K562 (cell line): ENCODE measurements around the gene RANGAP1. TPM values are rescaled to one million over a fixed set of nuclear protein-coding genes. Genes with fewer than 3 reads are reported as not detected.

Source experiments
- ATAC-seq: fragments of 200-7000 bp; cut with Tn5 transposase; 3 replicates; pipeline ENCODE4 v1.9.1; 2020; ENCODE audit warnings: moderate library complexity
- BruUV-seq: library from RNA; stranded (reverse); fragments of 400-500 nt; replicated peaks from 2 replicates; lab custom pipeline; 2021; lab: Mats Ljungman, UMichigan
- CTCF ChIA-PET: fragments of 300-600 bp; formaldehyde crosslinking; extraction: SDS; loops from one replicate; lab custom pipeline; 2021; ENCODE audit warnings: low intra/inter-chr PET ratio; lab: Yijun Ruan, JAX
- POLR2A ChIA-PET: fragments of 300-600, 350-650 bp; sonication (Branson Sonifier 250); formaldehyde crosslinking; extraction: SDS; loops from one replicate; lab custom pipeline; 2021; ENCODE audit warnings: antibody characterized with exemption, inconsistent platforms; lab: Yijun Ruan, JAX
- DNase-seq, 4 experiments: peaks; one replicate each; pipeline versions ENCODE4 v3.0.0 to v3.0.0-alpha.2; 2011 to 2018; ENCODE audit warnings: low spot score in 3 of 4, mixed read lengths in 3 of 4; ENCODE audit errors: extremely low read depth in 1 of 4
- FAIRE-seq: peaks from 2 replicates; lab custom pipeline; 2011; peaks lifted over from hg19 to GRCh38; lab: Jason Lieb, UNC
- H2AFZ ChIP-seq: 2 replicates; pipeline ENCODE4 v1.6.0; 2011; ENCODE audit warnings: low read depth, low read length, control low read depth, inconsistent platforms
- H3K27ac ChIP-seq: fragments of 200-600 bp; 3 replicates; pipeline ENCODE4 v1.8.0; 2011; ENCODE audit warnings: low read depth, mild to moderate bottlenecking, control low read depth, inconsistent platforms, low read length, moderate library complexity, mixed read lengths; ENCODE audit errors: extremely low read depth
- H3K27me3 ChIP-seq, 2 experiments: fragments of 300-600 bp in 1 of 2; 2 replicates in 1 of 2; 3 replicates in 1 of 2; pipeline versions ENCODE4 v1.6.0 to v1.8.0; 2011; ENCODE audit warnings: inconsistent platforms in 2 of 2, low read length in 2 of 2, mild to moderate bottlenecking in 1 of 2, mixed read lengths in 1 of 2, moderate library complexity in 1 of 2; ENCODE audit not compliant: control insufficient read depth in 2 of 2, insufficient read depth in 2 of 2
- H3K36me3 ChIP-seq: fragments of 300-600 bp; 3 replicates; pipeline ENCODE4 v1.8.0; 2011; ENCODE audit warnings: mild to moderate bottlenecking, low read length, inconsistent platforms; ENCODE audit not compliant: control insufficient read depth, insufficient read depth
- H3K4me1 ChIP-seq, 2 experiments: fragments of 200-600 bp in 1 of 2; replicated peaks in 1 of 2; 2 replicates in 1 of 2; 3 replicates in 1 of 2; pipeline versions ENCODE4 v1.5.1 to v1.8.0; 2011; ENCODE audit warnings: inconsistent platforms in 2 of 2, low read length in 2 of 2, mild to moderate bottlenecking in 1 of 2, mixed read lengths in 1 of 2, moderate library complexity in 1 of 2; ENCODE audit not compliant: control insufficient read depth in 2 of 2, insufficient read depth in 2 of 2
- H3K4me2 ChIP-seq: 2 replicates; pipeline ENCODE4 v1.6.1; 2011; ENCODE audit warnings: low read length, control low read depth, inconsistent platforms, mixed read lengths; ENCODE audit not compliant: insufficient read depth
- H3K4me3 ChIP-seq: fragments of 200-600 bp; sonication (generic), shearing (Covaris generic); 2 replicates; pipeline ENCODE4 v1.5.1; 2016; ENCODE audit warnings: control low read depth, inconsistent platforms
- H3K79me2 ChIP-seq: fragments of 200-600 bp; 3 replicates; pipeline ENCODE4 v1.8.0; 2011; ENCODE audit warnings: low read length, inconsistent platforms; ENCODE audit not compliant: control insufficient read depth, insufficient read depth
- H3K9ac ChIP-seq, 2 experiments: 2 replicates each; pipeline versions ENCODE4 v1.6.0 to v1.6.1; 2011; ENCODE audit warnings: low read depth in 2 of 2, low read length in 2 of 2, control low read depth in 1 of 2, inconsistent platforms in 1 of 2, mild to moderate bottlenecking in 1 of 2, mixed read lengths in 1 of 2; ENCODE audit not compliant: insufficient read depth in 1 of 2
- H3K9me1 ChIP-seq: one replicate; pipeline ENCODE4 v1.6.0; 2011; ENCODE audit warnings: inconsistent platforms, mild to moderate bottlenecking, low read length, moderate library complexity; ENCODE audit not compliant: control insufficient read depth, insufficient read depth
- H3K9me3 ChIP-seq: replicated peaks from 2 replicates; pipeline ENCODE4 v1.5.1; 2011; ENCODE audit warnings: low read depth, low read length, inconsistent platforms; ENCODE audit not compliant: control insufficient read depth, insufficient read depth
- H4K20me1 ChIP-seq: replicated peaks from 2 replicates; pipeline ENCODE4 v1.6.1; 2011; ENCODE audit warnings: low read length, inconsistent platforms, mixed read lengths; ENCODE audit not compliant: control insufficient read depth, insufficient read depth
- FOXA1 ChIP-seq: fragments of 450-650 bp; IDR thresholded peaks from 2 replicates; pipeline ENCODE4 v1.6.1; 2016; ENCODE audit warnings: mild to moderate bottlenecking, borderline replicate concordance
- HLTF ChIP-seq: fragments of 450-650 bp; IDR thresholded peaks from 2 replicates; pipeline ENCODE4 v1.6.1; 2016
- KAT7 ChIP-seq: sonication (generic); formaldehyde crosslinking; IDR thresholded peaks from 2 replicates; pipeline ENCODE4 v1.8.0; 2022; ENCODE audit warnings: missing genetic modification reagents, mild to moderate bottlenecking, borderline replicate concordance
- KAT8 ChIP-seq: fragments of 450-650 bp; IDR thresholded peaks from 2 replicates; pipeline ENCODE4 v1.6.1; 2016; ENCODE audit warnings: low read depth, mild to moderate bottlenecking
- MCM2 ChIP-seq: fragments of 450-650 bp; IDR thresholded peaks from 2 replicates; pipeline ENCODE4 v1.6.1; 2017; ENCODE audit warnings: low read depth, mild to moderate bottlenecking
- PHTF2 ChIP-seq: fragments of 250-450 bp; sonication (Bioruptor Pico); IDR thresholded peaks from 2 replicates; pipeline ENCODE4 v1.5.0; 2021; ENCODE audit warnings: mild to moderate bottlenecking
- PYGO2 ChIP-seq: fragments of 450-650 bp; IDR thresholded peaks from 2 replicates; pipeline ENCODE4 v1.6.1; 2016; ENCODE audit warnings: mild to moderate bottlenecking, missing genetic modification characterization, moderate library complexity, missing compliant biosample characterization
- SETDB1 ChIP-seq: IDR thresholded peaks from one replicate; pipeline ENCODE4 v1.6.1; 2012; ENCODE audit warnings: low read length, control low read depth, inconsistent platforms
- SP1 ChIP-seq: sonication (generic); formaldehyde crosslinking; IDR thresholded peaks from 2 replicates; pipeline ENCODE4 v1.8.1; 2022; ENCODE audit warnings: mild to moderate bottlenecking, missing genetic modification reagents
- TEAD1 ChIP-seq, 2 experiments: fragments of 450-650 bp in 1 of 2; sonication (generic) in 1 of 2; formaldehyde crosslinking; IDR thresholded peaks; 2 replicates each; pipeline versions ENCODE4 v1.4.0 to v1.8.0; 2020 to 2022; ENCODE audit warnings: mild to moderate bottlenecking in 2 of 2, missing genetic modification reagents in 1 of 2
- ZNF140 ChIP-seq: fragments of 250-450 bp; sonication (Bioruptor Pico); IDR thresholded peaks from 2 replicates; pipeline ENCODE4 v1.8.0; 2021; ENCODE audit warnings: moderate library complexity, mild to moderate bottlenecking, inconsistent platforms
- ZNF197 ChIP-seq: fragments of 200-800 bp; sonication (Bioruptor generic); IDR thresholded peaks from 2 replicates; pipeline ENCODE4 v1.6.1; 2016; ENCODE audit warnings: low read depth, missing genetic modification characterization, missing compliant biosample characterization
- ZNF24 ChIP-seq: fragments of 450-650 bp; IDR thresholded peaks from 2 replicates; pipeline ENCODE4 v1.6.1; 2016
- ZNF253 ChIP-seq: fragments of 250-450 bp; sonication (Bioruptor Pico); conservative IDR thresholded peaks from 2 replicates; pipeline ENCODE4 v1.6.1; 2021; ENCODE audit warnings: mild to moderate bottlenecking
- ZNF316 ChIP-seq: fragments of 450-650 bp; IDR thresholded peaks from 2 replicates; pipeline ENCODE4 v1.6.1; 2016
- ZNF830 ChIP-seq: fragments of 250-450 bp; sonication (Bioruptor Pico); IDR thresholded peaks from 2 replicates; pipeline ENCODE4 v1.5.0; 2021; ENCODE audit warnings: mild to moderate bottlenecking
- WGBS: fragments of 100-300 bp; shearing (Covaris generic); methylation state at CpG from one replicate; pipeline ENCODE4 v1.1.6; 2016; ENCODE audit warnings: low coverage, mixed read lengths; ENCODE audit not compliant: insufficient coverage; ENCODE audit errors: missing lambda C conversion rate; 5-methylcytosine and 5-hydroxymethylcytosine counted together
- in situ Hi-C: fragments of 300-500 bp; cut with MboI; formaldehyde crosslinking; loops from 4 replicates; pipeline ENCODE4 v1.15.0; 2018; ENCODE audit warnings: inconsistent platforms, mixed read lengths
- intact Hi-C: fragments of 100-400 bp; cut with micrococcal nuclease; formaldehyde crosslinking; loops from 2 replicates; pipeline ENCODE4 v1.14.2; 2022
- polyA plus RNA-seq, 8 experiments: library from polyadenylated mRNA; depleted of rRNA in 4 of 8; stranded (reverse) in 5 of 8; unstranded in 3 of 8; fragments of >200 nt; fragmentation: Nextera tagmentation in 2 of 8; fragmentation: Illumina TruSeq in 1 of 8; extraction: Ambion mirVana in 2 of 8; extraction: Trizol in 1 of 8; gene quantifications; 2 replicates each; pipeline versions ENCODE4 v1.2.1 to v1.2.3, GENCODE V29; 2011 to 2014; ENCODE audit warnings: inconsistent platforms in 1 of 8, missing spikeins in 1 of 8
- total RNA-seq, 7 experiments: library from RNA; depleted of rRNA in 6 of 7; stranded (reverse); fragments of >200 nt in 6 of 7; fragmentation: Illumina TruSeq in 2 of 7; extraction: Trizol in 2 of 7; gene quantifications; 2 replicates each; pipeline versions ENCODE4 v1.2.1 to v1.2.3, GENCODE V29; 2011 to 2021; ENCODE audit warnings: low replicate concordance in 1 of 7
- TF ChIP-seq, protein P1 (sequence below): fragments of 200-800 bp; sonication (Bioruptor generic); IDR thresholded peaks from 2 replicates; pipeline ENCODE4 v1.6.1; 2016; ENCODE audit warnings: missing genetic modification characterization, missing compliant biosample characterization

The RANGAP1 gene
- total and polyA plus RNA-seq, 9 of the 15 experiments (the other 6 are each of a cell fraction or from before 2014, with no cell fraction given): 2.1 to 104 (median 50.6) TPM

DNA sequence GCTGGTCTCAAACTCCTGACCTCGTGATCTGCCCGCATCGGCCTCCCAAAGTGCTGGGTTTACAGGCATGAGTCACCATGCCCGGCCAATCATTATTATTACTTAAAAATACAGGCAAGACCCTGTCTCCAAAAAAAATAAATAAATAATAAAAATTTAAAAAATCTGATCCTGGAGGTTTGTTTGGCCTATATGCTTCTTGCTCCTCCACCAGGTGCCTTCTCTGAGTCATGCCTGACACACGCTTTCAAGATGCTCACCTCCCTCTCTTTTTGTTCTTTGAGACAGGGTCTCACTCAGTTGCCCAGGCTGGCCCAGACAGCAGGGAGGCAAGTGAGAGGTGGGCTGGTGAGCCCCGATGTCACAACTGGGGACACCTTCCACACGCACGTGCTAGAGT, 28.8 kb upstream of the RANGAP1 start:
- H3K9me3 ChIP-seq: no peaks in the 10 kb centered on the region
- no peaks in the 10 kb centered on the region for H3K9me1 ChIP-seq
- H3K4me2 ChIP-seq: no peak overlapping the region
- no peak for ATAC-seq
- peaks cover 7 to 13% of the 10 kb centered on the region in 2 experiments; a peak in 4 of 5 replicates for H3K4me1 ChIP-seq
- CTCF ChIA-PET: no interaction called here
- in situ Hi-C loops (no loop called here), intact Hi-C loops (no loop called here)
- no peaks in the 10 kb centered on the region for H3K27me3 ChIP-seq
- BruUV-seq: no TSS peak
- DNase-seq: no peak
- no peak overlapping the region for H3K4me3 ChIP-seq
- no peak for FAIRE-seq
- peaks cover 60% of the 10 kb centered on the region for H3K79me2 ChIP-seq
- H4K20me1 ChIP-seq: no peaks in the 10 kb centered on the region
- 98% methylated on average over 7 of the region's 8 CpGs for WGBS
- H3K27ac ChIP-seq: no peak overlapping the region
- H3K36me3 ChIP-seq: peaks cover 16% of the 10 kb centered on the region
- H2AFZ ChIP-seq: no peak overlapping the region
- H3K9ac ChIP-seq: no peak overlapping the region
- TF ChIP-seq PHTF2 (CRISPR knock-in tag): no peak
- TF ChIP-seq SETDB1: no peak
- no peak for TF ChIP-seq ZNF197 (CRISPR knock-in tag)
- TF ChIP-seq FOXA1: no peak
- no peak for TF ChIP-seq SP1
- no peak for TF ChIP-seq HLTF
- no peak for TF ChIP-seq KAT7 (CRISPR knock-in tag)
- TF ChIP-seq ZNF24: no peak
- no peak for TF ChIP-seq ZNF316
- TF ChIP-seq TEAD1 (CRISPR knock-in tag; IDR thresholded peaks at IDR 0.05): no peak
- TF ChIP-seq KAT8: no peak
- TF ChIP-seq ZNF140: no peak
- TF ChIP-seq, protein P1, sequence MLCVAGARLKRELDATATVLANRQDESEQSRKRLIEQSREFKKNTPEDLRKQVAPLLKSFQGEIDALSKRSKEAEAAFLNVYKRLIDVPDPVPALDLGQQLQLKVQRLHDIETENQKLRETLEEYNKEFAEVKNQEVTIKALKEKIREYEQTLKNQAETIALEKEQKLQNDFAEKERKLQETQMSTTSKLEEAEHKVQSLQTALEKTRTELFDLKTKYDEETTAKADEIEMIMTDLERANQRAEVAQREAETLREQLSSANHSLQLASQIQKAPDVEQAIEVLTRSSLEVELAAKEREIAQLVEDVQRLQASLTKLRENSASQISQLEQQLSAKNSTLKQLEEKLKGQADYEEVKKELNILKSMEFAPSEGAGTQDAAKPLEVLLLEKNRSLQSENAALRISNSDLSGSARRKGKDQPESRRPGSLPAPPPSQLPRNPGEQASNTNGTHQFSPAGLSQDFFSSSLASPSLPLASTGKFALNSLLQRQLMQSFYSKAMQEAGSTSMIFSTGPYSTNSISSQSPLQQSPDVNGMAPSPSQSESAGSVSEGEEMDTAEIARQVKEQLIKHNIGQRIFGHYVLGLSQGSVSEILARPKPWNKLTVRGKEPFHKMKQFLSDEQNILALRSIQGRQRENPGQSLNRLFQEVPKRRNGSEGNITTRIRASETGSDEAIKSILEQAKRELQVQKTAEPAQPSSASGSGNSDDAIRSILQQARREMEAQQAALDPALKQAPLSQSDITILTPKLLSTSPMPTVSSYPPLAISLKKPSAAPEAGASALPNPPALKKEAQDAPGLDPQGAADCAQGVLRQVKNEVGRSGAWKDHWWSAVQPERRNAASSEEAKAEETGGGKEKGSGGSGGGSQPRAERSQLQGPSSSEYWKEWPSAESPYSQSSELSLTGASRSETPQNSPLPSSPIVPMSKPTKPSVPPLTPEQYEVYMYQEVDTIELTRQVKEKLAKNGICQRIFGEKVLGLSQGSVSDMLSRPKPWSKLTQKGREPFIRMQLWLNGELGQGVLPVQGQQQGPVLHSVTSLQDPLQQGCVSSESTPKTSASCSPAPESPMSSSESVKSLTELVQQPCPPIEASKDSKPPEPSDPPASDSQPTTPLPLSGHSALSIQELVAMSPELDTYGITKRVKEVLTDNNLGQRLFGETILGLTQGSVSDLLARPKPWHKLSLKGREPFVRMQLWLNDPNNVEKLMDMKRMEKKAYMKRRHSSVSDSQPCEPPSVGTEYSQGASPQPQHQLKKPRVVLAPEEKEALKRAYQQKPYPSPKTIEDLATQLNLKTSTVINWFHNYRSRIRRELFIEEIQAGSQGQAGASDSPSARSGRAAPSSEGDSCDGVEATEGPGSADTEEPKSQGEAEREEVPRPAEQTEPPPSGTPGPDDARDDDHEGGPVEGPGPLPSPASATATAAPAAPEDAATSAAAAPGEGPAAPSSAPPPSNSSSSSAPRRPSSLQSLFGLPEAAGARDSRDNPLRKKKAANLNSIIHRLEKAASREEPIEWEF (CRISPR knock-in tag): no peak
- no peak for TF ChIP-seq ZNF830 (CRISPR knock-in tag)
- TF ChIP-seq MCM2: no peak
- TF ChIP-seq ZNF253 (CRISPR knock-in tag): no peak
- no peak for TF ChIP-seq PYGO2
- TF ChIP-seq, all 486 proteins: peak for 0
- POLR2A ChIA-PET: no interaction called here
